ENCODE data around the gene LGI4.

LGI4 gene

DNA sequence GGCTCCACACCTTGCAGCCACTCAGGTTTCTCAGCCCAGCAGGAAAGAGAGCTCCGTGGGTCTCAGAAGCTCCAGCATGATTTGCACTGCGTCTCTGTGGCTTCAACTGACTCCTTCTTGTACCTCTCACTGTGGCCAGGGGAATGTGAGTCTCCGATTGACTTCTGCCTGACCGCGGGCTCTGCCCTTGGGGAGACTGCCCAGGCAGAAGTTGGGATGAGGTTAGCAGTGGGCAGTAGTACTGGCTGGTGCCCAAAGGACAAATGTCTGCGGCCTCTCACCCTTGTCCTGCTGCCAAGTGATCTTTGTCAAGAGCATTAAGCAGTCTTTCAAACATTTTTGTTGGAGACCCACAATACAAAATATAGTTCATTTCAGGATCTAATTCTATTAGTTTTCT is 53.7 kb downstream of the LGI4 start:
- DNase-seq = no peak

DNA sequence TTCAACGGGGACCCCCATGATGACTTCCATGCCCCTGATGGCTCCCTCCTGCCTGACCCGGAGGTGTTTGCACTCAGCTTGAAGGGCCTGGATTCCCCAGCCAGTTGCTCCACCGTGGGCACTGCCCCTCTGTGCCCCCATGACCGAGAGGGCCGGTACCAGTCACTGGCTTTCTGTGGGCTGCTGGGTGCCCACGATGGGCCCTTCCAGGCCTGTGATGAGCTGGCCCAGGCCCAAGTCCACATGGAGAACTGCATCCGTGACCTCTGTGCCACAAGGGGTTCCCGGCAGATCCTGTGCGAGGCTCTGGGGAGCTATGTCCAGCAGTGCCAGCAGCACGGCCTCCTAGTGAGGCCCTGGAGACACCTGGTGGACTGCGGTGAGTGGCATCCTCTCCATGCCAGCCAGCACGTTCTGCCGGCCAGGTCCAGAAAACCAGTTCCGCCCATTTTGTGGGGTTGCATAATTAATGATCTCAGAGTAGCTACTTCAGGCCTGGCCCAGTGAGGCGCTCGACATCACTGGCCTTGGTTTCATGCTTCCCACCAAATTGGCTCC is 54.2 kb downstream of the LGI4 start:
- DNase-seq = no peak

DNA sequence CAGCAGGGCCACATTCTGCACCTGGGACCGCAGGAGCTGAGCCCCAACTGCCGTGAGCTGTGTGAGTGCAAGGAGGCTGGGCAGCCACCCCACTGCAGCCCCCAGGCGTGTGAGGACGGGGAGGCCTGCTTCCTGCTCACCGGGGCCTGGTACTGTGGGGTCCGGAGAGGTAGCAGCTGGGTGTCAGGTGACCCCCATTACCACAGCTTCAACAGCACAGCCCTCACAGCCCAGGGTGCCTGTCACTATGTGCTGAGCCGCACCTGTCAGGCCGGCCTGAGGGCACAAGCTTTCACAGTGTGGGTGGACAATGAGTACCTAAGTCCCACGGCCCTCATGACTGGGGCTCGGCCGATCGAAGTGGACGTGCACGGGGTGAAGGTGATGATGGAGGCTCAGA is 55.0 kb downstream of the LGI4 start:
- DNase-seq = no peak

DNA sequence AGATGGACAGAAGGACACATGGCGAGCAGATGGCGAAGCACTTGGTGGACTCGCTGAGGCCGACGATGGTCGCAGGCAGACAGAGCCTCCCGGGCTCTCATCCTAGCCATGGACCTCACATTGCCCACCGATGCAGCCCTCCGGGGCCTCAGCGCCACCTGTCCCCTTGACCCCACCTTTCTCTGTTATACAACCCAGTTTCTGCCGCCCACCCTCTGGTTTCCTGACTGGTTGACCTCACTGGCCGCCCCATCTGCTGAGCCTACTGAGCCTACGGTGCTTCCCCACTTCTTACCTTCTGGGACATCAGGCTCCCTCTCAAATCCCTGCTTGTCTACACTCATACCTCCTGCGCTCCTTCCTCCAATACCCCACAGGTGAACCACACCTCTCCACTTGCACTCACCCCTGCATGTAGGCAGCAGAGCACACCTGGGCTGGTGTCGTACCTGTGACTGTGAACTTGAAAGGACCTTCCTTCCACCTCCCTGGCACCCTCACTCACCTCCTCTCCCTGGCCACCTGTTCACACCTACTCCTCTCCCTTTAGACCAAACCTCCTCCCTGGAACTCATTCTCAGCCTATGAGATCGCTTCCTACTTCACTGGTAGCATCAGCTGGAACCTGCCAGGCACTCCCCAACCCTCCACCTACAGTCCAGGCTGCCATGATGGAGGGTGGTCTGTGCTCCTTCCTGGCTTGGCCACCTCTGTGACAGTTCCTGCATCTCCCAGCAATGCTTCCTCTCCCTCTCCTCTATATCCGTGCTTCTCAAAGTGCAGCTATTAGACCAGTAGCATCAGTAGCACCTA is 57.2 kb downstream of the LGI4 start:
- DNase-seq = no peak

DNA sequence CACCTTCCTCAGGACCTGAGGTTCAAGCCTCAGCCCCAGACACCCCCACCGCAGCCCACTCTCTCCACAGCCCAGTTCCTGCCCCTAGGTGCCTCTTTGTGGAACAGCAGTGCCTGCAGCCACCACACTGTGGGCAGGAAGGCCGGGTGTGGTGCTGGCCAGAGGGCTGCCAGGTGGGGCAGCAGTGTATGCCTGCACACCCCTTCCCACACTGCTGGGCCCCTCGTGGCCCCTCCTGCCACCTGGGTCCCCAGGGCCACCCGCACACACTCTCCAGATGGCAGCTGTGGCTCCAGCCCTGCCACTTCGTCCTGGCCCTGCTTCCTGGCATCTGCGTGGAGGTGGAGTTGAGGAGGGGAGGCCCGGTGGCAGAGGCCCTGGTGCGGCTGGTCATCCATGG is 58.2 kb downstream of the LGI4 start:
- no peak for DNase-seq

DNA sequence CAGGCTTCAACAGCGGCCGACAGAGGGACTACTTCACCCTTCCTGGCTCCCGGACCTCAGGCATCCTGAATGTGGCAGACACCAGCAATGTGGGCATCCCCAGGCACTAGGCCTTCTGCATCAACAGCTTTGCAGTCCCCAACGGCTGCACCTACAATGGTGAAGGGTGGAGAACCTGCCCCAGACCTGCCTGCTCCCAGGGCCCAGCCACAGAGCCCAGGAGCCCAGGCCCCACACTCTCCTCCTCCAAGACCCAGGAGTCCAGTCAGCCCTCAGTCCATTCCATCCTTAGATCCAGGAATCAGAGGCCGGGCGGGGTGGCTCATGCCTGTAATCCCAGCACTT is 58.9 kb downstream of the LGI4 start:
- no peak for DNase-seq

DNA sequence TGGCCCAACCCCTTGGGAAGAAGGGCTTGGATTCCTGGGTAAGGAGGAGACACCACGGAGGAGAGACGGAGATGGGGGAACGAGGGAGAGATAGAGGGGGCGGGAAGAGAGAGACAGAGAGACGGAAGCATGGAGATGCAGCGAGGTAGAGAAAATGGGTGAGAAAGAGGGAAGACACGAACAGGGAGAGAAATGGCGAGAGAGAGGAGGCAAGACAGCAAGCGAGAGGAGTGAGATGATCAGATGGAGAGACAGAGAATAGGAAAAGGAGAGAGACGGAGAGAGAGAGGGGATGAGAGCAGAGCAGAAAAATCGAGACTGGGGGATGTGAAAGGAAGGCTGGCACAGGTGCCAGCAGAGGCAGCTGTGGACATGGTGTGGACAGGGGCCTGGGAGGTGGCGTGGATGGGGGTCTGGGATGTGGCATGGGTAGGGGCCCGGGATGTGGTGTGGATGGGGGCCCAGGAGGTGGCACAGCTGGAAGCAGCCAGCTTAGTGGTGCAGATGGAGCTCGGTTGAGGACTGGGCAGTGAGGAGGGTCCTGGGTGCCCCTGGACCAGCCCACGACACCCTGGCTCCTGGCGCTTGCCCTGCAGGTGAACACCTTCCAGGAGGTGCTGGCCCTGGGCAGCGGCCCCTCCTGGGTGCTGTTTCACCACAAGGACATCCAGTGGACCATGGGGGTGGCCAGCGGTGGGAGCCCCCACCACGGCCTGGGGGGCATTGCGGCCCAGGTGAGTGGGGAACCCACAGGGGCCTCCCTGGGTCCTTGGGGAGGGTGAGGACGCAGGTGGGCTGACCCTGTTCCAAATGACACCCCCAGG is 59.4 kb downstream of the LGI4 start:
- no peak for DNase-seq

Measured in DMS 273 treated with DMSO at 0.1 percent for 48 hours (cell line).